ENCODE data around the gene TSEN15. TPM values are rescaled to one million over a fixed set of nuclear protein-coding genes. Genes with fewer than 3 reads are reported as not detected.
A peak's percentile ranks its signal among the peaks of the same experiment; 100 is the strongest.

Gene TSEN15
- total RNA-seq, 1 donor from 2014 or later = 10.7 TPM

DNA sequence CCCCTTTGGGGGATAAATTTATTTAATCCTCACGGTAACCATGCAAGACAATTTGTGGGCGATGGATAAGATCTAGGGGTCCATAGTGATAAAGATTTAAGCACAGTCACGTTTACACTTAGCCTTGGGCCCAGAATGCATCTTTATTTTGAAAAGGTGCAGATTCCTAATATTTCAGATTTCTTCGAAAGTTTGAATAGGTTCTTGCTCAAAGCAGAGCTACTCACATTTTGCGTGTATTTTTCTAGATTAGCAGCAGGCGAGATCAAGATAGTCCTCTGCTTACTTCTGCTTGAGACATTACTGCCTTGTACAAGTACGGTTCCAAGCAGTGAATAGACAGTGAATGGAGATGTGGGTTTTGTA is 647 bp downstream of the TSEN15 start:
- ATAC-seq = no peak

DNA sequence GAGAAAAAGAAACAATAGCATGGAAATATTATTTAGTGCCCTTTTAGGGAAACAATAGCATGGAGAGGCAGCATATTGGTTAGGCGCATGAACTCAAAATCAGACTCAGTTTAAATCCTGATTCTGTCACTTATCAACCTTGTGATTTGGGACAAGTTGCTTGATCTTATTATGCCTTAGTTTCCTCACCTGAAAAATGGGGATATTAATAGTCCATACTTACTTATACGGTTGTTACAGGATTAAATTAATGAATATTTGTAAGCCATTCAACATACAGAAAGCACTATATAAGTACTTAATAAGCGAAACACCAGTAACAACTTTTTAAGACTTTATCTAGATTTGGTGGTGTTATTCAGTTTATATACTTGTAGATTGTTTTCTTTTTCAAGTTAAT is 1.2 kb downstream of the TSEN15 start:
- ATAC-seq (no peak), DNase-seq (ENCODE audit: low spot score) (no peak)

More for the DNA sequence above, 647 bp downstream of the TSEN15 start:
- DNase-seq (ENCODE audit: low spot score) = no peak

DNA sequence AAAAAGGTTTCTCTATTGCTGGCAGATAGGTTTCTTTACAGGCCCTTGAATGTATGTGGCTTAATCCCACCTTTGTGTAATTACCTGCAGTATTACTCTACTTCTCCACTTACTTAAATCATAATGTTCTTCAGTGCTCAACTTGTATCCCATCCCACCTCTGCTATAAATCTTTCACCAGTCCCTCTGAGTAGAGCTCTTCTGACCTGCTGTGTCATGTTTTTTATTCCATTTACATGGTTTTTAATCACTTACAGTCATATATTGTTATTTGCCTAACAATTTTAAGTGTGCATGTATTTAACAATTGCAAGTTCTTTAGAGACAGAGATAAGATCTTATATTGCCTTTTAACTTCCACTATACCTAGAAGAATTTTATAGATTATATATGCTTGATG is 2.4 kb downstream of the TSEN15 start:
- ATAC-seq = no peak
- no peak for DNase-seq (ENCODE audit: low spot score)

DNA sequence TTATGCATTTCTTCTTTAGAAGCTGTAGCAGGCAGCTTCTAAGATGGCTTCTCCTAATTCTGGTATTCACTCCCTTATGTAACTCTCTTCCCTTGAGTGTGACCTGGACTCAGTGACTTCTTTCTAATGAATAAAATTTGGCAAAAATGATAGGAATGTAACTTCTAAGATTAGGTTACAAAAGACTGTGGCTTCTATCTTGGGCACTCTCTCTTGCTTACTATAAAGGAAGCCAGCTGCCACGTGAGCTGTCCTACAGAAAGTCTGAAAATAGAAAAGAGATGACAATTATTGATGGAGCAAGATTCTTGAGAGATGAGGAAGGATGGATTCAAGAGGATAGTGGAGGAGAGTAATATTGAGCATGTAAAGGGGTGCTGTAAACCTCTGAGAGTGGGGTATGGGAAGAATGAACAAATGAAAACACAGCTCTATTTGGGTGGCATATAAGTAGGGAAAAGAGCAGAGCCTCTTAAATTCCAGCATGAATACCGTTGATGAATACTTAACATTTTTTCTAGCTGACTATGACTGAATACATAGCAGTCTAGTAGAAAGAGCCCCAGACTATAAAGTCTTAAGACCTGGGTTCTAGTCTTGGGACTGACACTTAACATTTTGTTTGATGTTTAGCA is 5.5 kb downstream of the TSEN15 start:
- DNase-seq (ENCODE audit: low spot score) = no peak
- ATAC-seq = no peak

DNA sequence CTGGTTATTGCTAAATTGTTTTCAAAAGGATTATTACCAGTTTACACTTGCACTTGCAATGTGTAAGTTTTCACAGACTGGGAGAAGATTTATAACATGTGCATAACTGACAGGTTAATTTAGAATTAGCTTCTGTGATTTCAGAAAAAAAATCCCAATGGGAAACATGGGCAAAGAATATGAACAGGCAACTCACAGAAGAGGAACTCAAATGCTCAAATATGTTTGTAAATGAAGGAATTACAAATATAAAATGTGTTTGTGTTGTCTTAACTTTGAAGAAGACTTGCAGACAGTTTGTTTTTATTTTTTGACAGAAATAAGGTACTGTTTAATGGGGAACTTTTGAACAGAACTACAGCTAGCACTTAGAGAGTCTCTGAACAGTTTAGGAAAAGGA is 8.4 kb downstream of the TSEN15 start:
- ATAC-seq (no peak), DNase-seq (ENCODE audit: low spot score) (no peak)

DNA sequence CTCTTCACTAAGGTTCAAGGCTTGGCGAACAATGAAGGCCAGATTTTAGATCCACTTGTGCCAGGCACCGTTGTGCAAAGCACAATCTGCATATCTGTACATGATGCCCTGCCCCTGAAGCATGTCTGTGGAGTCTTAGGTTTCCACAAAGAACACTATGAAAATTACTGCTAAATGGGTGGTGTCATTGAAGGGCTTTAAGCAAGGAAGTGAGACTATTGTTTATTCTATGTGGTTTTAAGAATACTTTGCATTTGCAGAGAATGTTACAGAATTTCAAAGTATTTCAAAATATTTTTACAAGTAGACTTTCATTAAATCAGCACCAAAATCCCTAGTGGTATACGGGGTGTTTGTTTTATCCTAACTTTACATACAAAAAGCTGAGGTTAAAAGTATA is 8.8 kb downstream of the TSEN15 start:
- DNase-seq (ENCODE audit: low spot score) (no peak), ATAC-seq (no peak)

DNA sequence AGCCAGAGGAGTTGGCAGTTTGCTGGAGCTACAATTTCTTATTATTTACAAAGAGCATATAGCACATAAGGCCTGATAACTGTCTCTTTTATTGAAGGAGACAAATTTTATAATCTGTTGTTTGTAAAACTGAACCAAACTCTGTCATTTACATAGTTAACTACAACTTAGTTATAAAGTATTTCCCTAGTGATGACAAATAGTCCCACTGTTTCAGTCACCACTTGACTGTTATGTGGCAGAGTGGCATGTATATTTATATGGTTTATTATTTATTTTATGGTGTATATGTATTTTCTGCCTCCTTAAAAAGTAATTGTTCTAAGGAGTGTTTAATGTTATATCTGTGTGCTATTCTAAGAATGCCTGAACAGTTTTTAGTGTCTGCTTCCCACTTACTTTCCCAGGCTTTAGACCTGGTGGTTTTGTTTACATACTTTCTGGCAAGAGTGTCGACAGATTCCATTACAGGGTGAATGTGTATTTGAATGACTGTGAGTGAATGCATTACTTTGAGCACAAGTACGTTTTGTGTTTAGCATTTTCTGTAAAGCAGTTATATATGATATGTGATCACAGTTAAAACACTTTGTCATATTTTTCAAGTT is 10.0 kb downstream of the TSEN15 start:
- ATAC-seq (no peak), DNase-seq (ENCODE audit: low spot score) (no peak)

DNA sequence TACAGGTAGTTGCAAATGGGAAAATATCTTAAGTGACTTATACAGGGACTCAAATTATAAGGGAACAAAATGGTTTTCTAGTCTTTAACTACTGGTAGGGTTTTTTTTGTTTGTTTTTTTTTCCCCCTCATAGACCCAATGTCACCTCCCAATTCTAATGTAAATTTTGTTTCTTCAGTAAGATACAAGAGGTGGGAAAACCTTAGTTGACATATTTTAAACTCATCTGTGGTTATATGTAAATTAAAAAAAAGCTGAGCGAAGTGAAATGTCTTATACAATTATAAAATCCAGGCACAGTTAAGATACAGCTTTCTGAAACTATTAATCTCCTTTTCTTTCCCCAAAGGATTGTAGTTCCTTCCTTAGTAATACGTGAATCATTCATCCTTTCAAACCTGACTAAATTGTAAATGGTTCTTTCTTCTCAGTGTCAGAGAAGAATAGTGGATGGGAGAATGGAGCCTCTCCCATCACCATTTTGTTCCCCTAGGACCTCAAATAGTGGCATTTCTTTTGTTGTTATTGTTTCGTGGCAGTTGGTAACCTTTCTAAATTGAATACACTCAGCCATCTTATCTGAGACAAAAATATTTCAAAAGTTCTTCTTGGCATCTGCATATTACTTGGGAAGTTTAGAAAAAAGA is 11.2 kb downstream of the TSEN15 start:
- no peak for DNase-seq (ENCODE audit: low spot score)
- ATAC-seq = no peak

DNA sequence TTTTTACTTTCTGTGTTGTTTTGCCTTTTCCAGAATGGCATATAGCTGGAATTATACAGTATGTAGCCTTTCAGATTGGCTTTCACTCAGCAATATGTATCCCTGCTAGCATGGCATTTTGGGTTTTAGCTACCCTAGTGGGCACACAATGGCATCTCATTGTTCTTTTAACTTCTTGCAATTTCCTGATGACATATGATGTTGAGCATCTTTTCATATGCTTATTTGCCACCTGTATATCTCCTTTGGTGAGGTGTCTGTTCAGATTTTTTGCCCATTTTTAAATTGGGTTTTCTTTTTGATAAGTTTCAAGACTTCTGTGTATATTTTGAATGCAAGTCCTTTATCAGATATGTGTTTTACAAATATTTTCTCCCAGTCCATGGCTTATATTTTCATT is 14.0 kb downstream of the TSEN15 start:
- ATAC-seq (no peak), DNase-seq (ENCODE audit: low spot score) (no peak)

DNA sequence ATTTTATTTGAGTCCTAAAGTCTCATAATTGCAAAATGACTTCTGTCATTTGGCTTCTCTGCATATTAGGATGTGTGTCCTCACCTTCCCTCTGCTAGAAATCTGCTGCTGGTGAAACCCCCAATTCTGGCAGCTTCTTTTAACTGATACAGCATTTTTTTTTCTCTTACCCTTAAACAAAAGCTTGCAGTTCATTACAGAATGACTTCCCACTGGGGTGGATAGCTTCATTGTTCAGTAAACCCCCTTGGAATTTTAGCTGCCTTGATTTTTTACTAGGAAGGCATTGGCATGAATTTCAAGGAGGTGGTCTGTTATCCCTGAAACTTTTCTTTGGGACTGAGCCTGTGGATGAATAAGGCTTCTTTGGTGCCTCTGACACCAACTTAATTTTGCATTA is 16.8 kb downstream of the TSEN15 start:
- no peak for DNase-seq (ENCODE audit: low spot score)
- ATAC-seq = no peak

DNA sequence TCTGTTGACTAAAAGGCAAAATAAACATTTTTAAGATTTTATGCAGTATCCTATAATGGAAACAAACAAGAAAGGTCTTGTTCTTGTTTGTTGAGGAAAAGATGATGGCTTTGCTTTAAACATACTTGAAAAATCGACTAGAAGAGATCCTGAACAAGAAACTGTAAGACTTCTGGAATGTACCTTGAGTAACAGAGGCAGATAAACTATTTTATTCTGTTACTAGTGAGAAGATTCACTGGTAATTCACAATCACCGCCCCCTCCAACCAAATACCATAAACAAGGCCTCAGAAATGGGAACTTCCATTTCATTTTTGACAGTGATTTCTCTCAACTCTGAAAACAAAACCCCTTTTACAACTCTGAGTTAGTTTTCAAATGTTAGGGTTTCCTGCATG is 18.1 kb downstream of the TSEN15 start:
- ATAC-seq (no peak), DNase-seq (ENCODE audit: low spot score) (no peak)

DNA sequence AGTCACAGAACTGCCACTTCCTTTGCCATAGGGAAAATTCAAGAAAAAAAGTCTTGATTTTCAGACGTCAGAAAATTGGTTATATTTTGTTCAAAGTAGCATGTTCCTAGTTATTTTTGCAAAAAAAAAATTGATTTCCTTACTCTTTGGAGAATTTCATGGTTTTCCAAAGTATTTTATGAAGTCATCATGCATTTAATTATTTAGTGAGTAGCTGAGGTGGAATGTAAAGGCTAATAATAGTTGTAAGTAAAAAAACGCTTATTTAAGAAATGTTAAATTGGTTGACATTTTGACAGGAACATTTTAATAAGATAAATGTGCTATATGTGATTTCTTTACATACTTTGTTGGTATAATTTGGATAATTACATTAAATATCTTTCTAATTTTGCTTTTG is 20.8 kb downstream of the TSEN15 start:
- ATAC-seq (no peak), DNase-seq (ENCODE audit: low spot score) (no peak)

DNA sequence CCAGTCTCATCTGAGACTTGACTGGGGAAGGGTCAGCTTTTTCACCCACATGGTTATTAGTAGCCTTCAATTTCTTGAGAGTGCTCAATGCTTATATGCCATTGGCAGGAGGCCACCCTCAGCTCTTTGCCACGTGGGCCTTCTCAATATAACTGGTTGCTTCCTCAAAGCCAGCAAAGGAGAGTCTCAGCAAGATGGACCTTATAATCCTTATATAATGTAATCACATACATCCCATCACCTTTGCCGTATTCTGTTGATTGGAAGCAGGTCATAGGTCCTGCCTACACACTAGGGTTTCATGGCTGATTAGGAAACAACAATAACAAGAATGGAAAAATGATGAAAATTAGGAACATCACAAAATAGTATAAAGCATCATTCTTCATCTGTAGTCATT is 22.9 kb downstream of the TSEN15 start:
- DNase-seq (ENCODE audit: low spot score) = no peak
- ATAC-seq = no peak

DNA sequence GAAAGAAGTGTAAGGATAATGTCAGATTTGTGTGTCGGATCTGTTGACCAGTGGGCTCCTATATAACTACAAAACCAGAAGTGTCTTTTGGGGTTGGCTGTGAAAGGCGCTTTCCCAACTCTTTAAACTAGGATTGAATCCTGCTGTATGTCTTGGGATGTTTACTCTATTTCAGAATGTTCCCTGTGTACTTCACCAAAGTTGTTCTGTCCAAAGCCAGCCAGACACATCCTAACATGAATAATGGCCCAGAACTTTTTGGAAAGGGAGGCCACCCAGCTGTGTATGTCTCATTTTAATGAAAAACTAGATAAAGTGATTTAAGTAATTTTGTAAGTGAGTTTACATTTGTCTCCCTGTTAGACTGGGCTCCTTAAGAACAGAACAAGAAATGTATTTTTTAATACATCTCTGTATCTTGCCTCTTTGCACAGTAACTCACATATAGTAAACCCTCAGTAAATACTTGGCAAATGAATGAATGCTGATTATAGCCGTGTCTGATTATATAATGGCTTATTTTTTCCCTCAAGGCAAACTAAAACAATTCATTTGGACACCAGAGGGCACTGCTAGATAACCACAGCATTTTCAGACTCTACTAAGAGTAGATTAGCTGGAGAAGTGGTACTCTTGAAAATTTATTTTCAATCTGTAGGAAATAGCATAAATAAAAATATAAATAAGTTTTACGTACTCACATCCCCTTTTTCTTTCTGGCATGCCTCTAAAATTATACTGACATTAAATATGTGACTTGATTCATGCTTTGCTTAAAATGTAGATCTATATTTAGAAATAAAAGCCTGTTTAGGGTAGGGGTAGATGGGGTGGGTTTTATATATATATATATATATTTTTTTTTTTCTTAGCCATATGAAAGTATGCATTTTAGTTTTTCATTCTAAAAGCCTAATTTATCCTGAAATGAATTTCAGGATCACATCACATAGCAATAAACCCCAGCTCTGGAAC is 23.8 kb downstream of the TSEN15 start:
- no peak for DNase-seq (ENCODE audit: low spot score)
- peak; percentile 94 for ATAC-seq

DNA sequence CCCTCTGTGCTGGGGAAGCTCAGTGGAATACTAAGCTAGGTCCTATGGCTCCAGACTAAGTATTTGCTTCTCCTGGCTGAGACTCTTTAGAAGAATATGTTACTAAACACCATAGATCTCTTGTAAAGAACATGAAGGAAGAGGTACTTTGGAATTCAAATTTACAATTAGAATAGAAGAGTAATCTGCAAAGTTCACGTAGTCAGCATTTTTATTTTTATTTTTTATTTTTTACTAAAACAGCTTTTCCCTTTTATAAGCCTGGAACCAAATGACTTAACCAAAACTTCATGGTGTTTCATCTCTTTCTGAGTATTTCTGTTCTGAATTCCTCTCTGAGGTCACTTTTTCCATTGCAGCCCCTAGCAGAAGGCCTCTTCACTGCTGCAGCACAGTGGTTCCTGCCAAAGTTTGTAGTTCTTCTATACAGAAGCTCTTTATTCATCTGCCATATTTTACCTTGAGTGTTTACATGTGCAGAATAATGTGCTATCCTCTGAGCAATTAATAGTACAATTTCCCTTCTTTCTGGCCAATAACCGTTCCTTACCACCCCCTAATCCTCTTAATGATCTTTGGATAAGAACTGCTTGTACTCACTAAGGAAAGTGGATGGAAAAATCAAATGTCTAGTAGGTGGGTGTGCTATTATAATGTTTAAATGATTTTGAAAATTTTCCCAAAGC is 27.2 kb downstream of the TSEN15 start:
- no peak for ATAC-seq
- DNase-seq (ENCODE audit: low spot score) = no peak

DNA sequence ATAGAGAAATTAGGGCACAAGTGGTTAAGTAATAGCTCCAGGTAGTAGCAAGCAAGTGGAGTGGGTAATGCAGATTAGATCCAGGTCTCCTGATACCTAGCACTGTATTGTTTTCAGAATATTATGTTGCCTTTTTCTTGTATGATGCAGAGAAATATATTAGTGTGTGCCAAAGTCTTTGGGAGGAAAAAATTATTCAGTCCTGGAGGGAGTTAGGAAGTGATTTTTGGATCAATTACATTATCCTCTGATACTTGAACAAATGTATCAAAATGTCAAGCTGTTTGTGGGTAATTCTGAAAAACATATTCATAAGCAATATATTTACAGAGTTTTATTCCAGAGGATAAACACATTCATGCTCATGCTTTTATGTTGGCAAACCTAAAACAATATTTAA is 28.8 kb downstream of the TSEN15 start:
- ATAC-seq = no peak
- DNase-seq (ENCODE audit: low spot score) = no peak

DNA sequence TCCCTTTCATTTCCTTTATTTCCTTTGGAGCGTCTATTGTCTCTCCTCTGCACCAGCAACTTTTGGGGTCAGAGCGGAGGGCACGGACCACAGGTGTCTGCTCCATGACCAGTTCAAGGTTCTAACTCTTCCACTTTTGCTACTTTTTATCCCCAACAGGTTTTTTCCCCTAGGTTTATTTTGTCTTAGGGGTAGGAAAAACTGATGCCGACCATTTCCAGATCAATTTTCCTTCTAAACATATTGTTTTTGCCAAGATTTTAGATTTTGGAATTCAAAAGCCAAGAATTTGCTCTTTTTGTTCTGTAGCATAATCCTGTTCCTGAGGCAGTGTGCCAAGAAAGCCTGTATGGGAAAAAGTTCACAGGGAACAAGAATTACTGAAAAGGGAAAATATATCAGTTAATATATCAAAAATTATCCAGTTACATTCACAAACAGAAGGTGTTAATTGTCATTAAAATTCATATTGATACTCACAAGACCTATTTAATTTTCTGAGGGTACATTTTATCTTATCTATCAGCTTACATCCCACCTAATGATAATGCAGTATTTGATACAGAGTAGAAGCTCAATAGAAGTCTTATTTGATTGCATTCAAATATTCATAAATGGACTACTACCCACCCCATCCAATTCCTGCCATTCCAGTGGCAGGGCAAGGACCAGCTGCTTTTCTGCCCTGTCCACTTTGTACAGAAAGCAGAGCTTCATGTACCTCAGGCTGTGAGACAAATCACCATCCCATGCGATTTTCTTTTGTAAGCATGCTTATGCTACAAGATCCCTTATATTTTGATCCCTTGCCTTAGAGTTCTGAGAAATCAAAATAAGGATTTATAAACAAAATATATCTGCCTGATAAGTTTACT is 31.2 kb downstream of the TSEN15 start:
- ATAC-seq = no peak

DNA sequence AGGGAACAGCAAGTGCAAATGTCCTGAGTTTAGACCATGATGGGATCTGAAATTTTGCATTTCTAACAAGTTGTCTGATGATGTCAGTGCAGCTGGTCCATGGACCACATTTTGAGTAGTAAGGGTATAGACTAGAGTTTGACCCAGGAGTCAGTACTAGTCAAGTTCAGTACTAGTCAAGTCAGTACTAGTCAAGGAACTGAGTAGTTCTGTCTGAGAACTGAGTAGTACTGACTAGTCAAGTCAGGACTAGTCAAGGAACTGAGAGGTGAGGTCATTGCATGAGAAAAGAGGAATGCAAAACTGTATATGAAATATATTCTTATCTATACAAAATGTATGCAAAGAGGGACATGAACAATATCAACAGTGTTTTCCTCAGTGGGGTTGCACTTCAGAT is 34.1 kb downstream of the TSEN15 start:
- ATAC-seq = no peak
- DNase-seq (ENCODE audit: low spot score) = no peak

More for the DNA sequence above, 31.2 kb downstream of the TSEN15 start:
- DNase-seq (ENCODE audit: low spot score) = no peak

DNA sequence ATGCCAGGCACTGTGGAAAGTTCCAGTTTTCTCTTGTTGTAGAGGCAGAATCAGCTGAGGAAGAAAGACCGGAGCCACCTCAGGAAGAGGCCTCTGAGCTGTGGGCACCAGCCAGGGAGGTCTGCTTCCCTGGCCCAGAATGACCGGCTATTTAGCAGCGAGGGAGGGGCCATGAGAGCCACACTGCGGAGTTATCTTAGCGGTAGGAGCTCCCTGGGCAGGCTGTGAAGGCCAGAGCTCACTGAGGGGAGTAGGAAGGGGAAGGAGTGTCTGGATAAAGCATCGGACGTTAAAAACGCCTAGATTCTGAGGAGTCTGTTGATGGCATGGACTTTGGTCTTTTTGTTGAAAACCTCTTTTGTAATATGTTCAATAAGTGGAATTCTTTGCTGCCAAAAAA is 36.5 kb downstream of the TSEN15 start:
- DNase-seq (ENCODE audit: low spot score) (no peak), ATAC-seq (no peak)

DNA sequence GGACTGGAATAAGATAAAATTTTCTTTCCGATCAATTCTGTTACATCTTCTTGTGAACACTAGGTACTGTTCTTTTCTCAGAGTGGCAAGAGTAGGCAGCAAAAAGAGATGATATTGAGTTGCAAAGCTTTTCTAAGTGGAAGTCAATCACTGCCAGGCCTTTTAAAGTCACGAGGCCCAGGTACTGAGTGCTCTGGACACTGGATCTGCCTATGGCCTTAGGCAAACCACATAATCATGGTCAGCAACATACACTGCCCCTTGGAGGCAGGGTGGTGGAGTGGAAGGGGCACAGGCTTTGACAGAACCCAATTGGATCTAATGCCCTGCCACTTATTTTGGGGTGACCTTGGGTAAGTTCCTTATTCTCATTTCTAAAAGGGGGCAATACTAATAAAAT is 41.5 kb downstream of the TSEN15 start:
- no peak for ATAC-seq
- DNase-seq (ENCODE audit: low spot score) = no peak

All from left lobe of liver (tissue), 2 donors.